ENCODE measurements around the gene LHFPL3.

GRCh38 chr7:104934665-104935064 is 606.3 kb downstream of the LHFPL3 start:
- TF ChIP-seq CTCF (IDR thresholded peaks at IDR 0.05) (no peak), EZH2 (IDR thresholded peaks at IDR 0.05) (no peak), EZH2phosphoT487 (IDR thresholded peaks at IDR 0.05) (no peak)
